ENCODE results near the gene SPI1.

The SPI1 gene

GRCh38 chr11:47357985-47358730, 20.2 kb downstream of the SPI1 start:
- no peak for DNase-seq (ENCODE audit: low read depth)

- no peak for DNase-seq (ENCODE audit: low read depth)
Measured at GRCh38 chr11:47356998-47357329, 21.4 kb downstream of the SPI1 start.

GRCh38 chr11:47356129-47356997, 22.0 kb downstream of the SPI1 start:
- DNase-seq (ENCODE audit: low read depth) = no peak

GRCh38 chr11:47355283-47356128, 22.8 kb downstream of the SPI1 start:
- DNase-seq (ENCODE audit: low read depth) = no peak

GRCh38 chr11:47354913-47355282, 23.4 kb downstream of the SPI1 start:
- no peak for DNase-seq (ENCODE audit: low read depth)

- DNase-seq (ENCODE audit: low read depth) = no peak
Measured at GRCh38 chr11:47353978-47354774, 24.2 kb downstream of the SPI1 start.

GRCh38 chr11:47352556-47352955, 25.8 kb downstream of the SPI1 start, which contains the start of gene MYBPC3:
Gene MYBPC3, minus strand, starts transcription at chr11:47352702. Its CDS starts 55 bp downstream, at chr11:47352647.
- no peak for DNase-seq (ENCODE audit: low read depth)

GRCh38 chr11:47351156-47352126, 26.9 kb downstream of the SPI1 start:
- no peak for DNase-seq (ENCODE audit: low read depth)

GRCh38 chr11:47350315-47350714, 28.0 kb downstream of the SPI1 start:
- DNase-seq (ENCODE audit: low read depth) = no peak

GRCh38 chr11:47349521-47350095, 28.7 kb downstream of the SPI1 start:
- DNase-seq (ENCODE audit: low read depth) = no peak

- no peak for DNase-seq (ENCODE audit: low read depth)
Measured at GRCh38 chr11:47348859-47349258, 29.5 kb downstream of the SPI1 start.

- DNase-seq (ENCODE audit: low read depth) = no peak
Measured at GRCh38 chr11:47348131-47348802, 30.1 kb downstream of the SPI1 start.

GRCh38 chr11:47347137-47347536, 31.2 kb downstream of the SPI1 start:
- no peak for DNase-seq (ENCODE audit: low read depth)

GRCh38 chr11:47345890-47346563, 32.3 kb downstream of the SPI1 start:
- DNase-seq (ENCODE audit: low read depth) = no peak

- DNase-seq (ENCODE audit: low read depth) = no peak
Measured at GRCh38 chr11:47342854-47343253, 35.5 kb downstream of the SPI1 start.

- no peak for DNase-seq (ENCODE audit: low read depth)
Measured at GRCh38 chr11:47342036-47342803, 36.1 kb downstream of the SPI1 start.

GRCh38 chr11:47340980-47341775, 37.2 kb downstream of the SPI1 start:
- no peak for DNase-seq (ENCODE audit: low read depth)

All from activated T-cell treated with anti-CD3 and anti-CD28 coated beads for 1 hour (primary cell).